AG09319 (cell line): Measurements from ENCODE around the gene CCSER1.

Experiments used
- DNase-seq: peaks from one replicate; pipeline ENCODE4 v3.0.0-alpha.2; 2010; ENCODE audit warnings: low read depth; ENCODE audit errors: extremely low read depth
- TF ChIP-seq, protein P1 (sequence below): IDR thresholded peaks from 2 replicates; pipeline ENCODE4 v1.5.1; 2011; ENCODE audit warnings: low read depth, mild to moderate bottlenecking, inconsistent platforms, low read length, moderate library complexity

Gene CCSER1

DNA sequence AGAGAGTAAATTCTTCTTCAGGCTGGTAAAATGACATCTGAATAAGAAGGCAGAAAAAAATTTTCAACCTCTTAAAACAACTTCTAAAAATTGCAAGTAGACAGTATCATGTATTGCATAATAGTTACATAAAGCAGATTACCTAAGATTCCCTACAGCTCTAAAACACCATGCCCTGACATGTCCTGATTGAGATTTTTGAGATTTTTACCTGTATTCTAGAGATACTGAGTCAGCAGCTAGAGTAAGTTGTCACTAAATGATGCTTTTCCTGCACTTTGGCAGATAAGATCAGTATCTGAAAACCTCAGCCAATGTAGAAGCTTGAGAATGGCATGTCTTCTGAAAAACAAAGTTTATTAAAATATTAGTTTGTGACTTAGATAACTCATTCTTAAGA is 713.6 kb downstream of the CCSER1 start:
- DNase-seq, result no peak
- TF ChIP-seq, protein P1, sequence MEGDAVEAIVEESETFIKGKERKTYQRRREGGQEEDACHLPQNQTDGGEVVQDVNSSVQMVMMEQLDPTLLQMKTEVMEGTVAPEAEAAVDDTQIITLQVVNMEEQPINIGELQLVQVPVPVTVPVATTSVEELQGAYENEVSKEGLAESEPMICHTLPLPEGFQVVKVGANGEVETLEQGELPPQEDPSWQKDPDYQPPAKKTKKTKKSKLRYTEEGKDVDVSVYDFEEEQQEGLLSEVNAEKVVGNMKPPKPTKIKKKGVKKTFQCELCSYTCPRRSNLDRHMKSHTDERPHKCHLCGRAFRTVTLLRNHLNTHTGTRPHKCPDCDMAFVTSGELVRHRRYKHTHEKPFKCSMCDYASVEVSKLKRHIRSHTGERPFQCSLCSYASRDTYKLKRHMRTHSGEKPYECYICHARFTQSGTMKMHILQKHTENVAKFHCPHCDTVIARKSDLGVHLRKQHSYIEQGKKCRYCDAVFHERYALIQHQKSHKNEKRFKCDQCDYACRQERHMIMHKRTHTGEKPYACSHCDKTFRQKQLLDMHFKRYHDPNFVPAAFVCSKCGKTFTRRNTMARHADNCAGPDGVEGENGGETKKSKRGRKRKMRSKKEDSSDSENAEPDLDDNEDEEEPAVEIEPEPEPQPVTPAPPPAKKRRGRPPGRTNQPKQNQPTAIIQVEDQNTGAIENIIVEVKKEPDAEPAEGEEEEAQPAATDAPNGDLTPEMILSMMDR, result no peak

DNA sequence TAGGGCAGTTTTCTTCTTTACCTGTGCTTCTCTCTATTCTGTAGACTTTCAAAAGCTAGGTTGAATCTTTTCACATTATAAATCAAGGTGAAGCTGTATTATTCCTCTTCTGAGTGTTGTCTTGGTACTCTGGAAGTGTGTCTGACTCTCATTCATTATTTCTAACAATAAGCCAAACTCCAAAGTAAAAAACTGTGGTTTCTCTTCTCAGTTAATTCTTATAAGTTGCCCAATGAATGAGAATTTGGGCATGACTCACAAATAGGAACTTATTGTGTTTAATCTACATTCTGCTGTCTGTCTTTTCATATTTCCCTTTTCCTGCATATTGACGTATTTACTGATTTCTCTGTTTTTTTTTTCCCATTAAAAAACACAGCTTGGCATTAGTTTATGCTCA is 714.5 kb downstream of the CCSER1 start:
- no peak for DNase-seq
- TF ChIP-seq, protein P1, result no peak

DNA sequence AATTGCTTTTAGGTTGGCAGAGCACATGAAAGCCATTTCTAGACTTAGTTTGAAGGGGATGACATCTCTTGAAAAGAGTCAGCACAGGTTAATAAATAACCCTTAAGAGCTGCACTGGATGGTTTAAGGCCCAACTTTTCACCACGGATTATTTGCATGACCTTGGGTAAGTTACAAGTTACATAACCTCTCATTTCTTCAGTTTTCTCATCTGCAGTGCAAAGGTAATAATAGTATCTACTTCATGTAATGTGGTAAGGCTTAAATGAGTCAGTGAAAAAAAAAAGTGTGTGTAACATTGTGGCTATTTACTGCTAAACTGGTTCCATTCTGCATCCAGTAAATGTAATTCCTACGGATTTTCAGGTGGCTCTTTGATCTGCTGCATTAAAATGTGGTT is 715.8 kb downstream of the CCSER1 start:
- TF ChIP-seq, protein P1, result no peak
- DNase-seq, result no peak

DNA sequence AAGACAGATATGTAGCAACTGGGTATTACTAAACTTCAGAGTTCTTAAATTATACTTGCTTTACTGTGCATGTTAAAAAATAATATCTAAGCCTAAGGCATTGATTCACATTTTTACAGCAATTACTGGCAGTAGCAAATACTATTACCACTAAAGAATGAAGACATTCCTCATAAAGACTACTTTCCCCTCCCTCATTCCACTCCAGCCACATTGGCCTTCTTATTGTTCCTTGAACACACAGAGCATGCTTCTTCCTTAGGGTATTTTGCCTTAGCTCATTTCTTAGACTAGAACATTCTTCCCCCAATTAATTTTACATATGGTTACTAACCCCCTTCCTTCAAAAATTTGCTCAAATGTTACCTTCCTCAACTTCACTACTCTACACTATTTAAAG is 717.0 kb downstream of the CCSER1 start:
- DNase-seq, result no peak
- TF ChIP-seq, protein P1, result no peak

DNA sequence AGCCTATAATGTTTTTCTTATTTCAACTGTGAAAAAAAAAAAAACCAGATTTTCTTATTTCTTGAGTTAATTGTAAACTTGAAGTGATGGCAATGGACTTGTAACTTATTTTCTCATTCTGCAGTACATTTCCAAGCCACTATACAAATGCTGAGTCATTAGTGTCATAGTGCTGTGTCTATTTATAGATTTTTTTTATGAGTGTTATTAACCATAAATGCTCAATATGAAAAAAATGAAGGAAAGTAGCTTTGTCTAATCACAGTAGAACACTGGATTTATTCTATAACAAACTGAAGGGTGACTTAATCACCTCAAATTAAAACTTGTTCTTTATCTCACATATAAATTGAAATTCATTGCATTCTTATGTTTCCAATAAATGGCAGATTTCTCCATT is 718.6 kb downstream of the CCSER1 start:
- no peak for DNase-seq
- TF ChIP-seq, protein P1, result no peak

DNA sequence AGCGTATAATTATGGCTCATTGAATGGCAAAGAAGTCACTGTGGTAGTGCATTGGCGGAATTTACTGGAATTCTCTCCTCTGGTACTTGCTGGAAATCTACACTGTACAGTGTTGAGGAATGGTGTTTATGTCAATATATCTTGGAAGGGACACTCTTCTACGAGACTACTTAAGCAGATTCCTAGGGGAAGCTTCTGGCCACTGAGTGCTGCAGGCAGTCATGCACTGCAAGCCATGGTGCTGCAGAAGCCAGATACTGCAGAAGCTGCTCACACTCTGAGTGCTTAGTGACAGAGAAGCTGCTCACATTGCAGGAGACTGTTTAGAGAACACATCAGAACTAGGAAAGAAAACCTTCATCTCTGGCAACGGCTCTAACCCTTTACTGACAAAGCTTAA is 725.0 kb downstream of the CCSER1 start:
- TF ChIP-seq, protein P1, result no peak
- no peak for DNase-seq

DNA sequence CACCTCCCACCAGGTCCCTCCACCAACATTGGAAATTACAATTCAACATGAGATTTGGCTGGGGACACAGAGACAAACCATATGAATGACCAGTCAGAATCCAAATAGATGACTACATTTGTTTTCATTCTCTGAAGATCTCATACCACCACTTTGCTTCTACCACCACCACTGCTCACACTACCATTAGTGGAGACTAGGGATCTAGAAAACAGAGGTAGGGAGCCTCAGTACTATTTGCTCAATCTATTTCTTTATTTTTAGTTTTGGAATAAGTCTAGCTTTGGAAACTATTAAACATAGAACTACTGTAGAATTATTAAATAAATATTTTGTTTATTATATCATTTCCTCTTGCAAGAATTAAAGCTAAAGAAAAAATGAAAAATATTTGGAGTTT is 727.9 kb downstream of the CCSER1 start:
- no peak for DNase-seq
- TF ChIP-seq, protein P1, result no peak
